Left ventricle myocardium inferior (tissue), 1 donor: Measurements from ENCODE around the gene MSX2. TPM values are rescaled to one million over a fixed set of nuclear protein-coding genes. Genes with fewer than 3 reads are reported as not detected.

Experiments used
- DNase-seq: peaks from one replicate; pipeline ENCODE4 v3.0.0-alpha.2; 2020
- H3K27ac ChIP-seq: fragments of 200-600 bp; replicated peaks from 2 replicates; pipeline ENCODE4 v1.8.0; 2021
- H3K27me3 ChIP-seq: fragments of 200-600 bp; 2 replicates; pipeline ENCODE4 v1.8.0; 2021; ENCODE audit warnings: low read depth
- H3K36me3 ChIP-seq: fragments of 200-600 bp; 2 replicates; pipeline ENCODE4 v1.8.0; 2021
- H3K4me1 ChIP-seq: fragments of 200-600 bp; 2 replicates; pipeline ENCODE4 v1.8.0; 2021
- H3K4me3 ChIP-seq: fragments of 200-600 bp; 2 replicates; pipeline ENCODE4 v1.8.0; 2021; ENCODE audit warnings: mild to moderate bottlenecking, moderate library complexity
- H3K9me3 ChIP-seq: fragments of 200-600 bp; replicated peaks from 2 replicates; pipeline ENCODE4 v1.8.0; 2021
- intact Hi-C: fragments of 100-400 bp; cut with micrococcal nuclease; formaldehyde crosslinking; loops from one replicate; pipeline ENCODE4 v1.11.0; 2022
- total RNA-seq: library from RNA; stranded (reverse); fragmentation: NEBNext Ultra II Directional; extraction: Animal tissue kit (Norgen Biotek cat#: 25700); gene quantifications from one replicate; pipeline ENCODE4 v1.2.1, GENCODE V29; 2021
- TF ChIP-seq, protein P1 (sequence below): fragments of 200-600 bp; IDR thresholded peaks from 2 replicates; pipeline ENCODE4 v1.8.0; 2021; ENCODE audit warnings: antibody characterized with exemption, mild to moderate bottlenecking, borderline replicate concordance
- donor health status: DM: no; HTN: yes; CAD: no; lungs with severe emphysema.

MSX2 gene
- total RNA-seq, 1 donor from 2014 or later: 2.3 TPM

DNA sequence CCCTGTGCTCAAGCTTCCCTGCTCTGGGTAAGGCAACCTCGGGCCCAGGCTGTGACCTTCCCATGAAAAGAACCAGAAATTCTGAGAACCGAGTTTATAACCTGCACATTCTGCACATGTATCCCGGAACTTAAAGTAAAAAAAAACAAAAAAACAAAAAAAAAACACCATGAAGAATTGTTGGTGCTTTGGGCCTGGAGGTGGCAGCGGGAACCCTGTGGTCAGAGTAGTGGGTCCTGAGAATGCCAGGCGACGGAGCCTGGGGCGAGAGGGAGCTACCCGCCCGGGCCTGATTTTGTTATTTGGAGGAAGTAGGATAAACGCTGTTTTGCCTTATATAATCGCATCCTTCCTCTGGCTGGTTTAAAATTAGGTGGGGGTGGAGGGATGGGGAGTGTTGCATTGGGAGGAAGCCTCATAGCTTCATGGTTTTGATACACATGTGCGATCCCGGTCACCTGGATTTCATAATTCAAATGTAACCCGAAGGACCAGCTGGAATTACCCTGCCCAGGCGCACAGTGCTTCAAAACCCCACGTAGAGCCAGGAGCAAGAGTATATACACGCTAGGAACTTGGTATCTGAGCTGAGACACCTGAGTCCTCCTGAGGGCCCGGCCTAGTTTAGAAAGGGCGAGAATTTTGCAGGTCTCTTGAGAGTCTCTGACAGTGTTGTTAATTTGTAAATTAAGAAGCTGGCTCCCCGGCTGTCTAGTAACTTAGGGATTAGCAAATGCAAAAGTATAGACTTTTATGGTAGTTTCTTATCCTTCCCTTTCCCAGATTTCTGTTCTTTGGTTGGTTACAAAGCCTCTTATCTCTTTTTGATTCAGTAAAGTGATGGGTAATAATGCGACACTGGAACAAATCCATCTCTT, 2.8 kb downstream of the MSX2 start:
- intact Hi-C loops: no loop called here
- Histone ChIP-seq H3K27me3 (peaks cover 100% of the 10 kb centered on the region), H3K4me3 (no peak overlapping the region), H3K27ac (no peak overlapping the region), H3K9me3 (no peaks in the 10 kb centered on the region), H3K4me1 (peaks cover 25% of the 10 kb centered on the region), H3K36me3 (peaks cover 11% of the 10 kb centered on the region)
- DNase-seq: no peak
- TF ChIP-seq, protein P1, sequence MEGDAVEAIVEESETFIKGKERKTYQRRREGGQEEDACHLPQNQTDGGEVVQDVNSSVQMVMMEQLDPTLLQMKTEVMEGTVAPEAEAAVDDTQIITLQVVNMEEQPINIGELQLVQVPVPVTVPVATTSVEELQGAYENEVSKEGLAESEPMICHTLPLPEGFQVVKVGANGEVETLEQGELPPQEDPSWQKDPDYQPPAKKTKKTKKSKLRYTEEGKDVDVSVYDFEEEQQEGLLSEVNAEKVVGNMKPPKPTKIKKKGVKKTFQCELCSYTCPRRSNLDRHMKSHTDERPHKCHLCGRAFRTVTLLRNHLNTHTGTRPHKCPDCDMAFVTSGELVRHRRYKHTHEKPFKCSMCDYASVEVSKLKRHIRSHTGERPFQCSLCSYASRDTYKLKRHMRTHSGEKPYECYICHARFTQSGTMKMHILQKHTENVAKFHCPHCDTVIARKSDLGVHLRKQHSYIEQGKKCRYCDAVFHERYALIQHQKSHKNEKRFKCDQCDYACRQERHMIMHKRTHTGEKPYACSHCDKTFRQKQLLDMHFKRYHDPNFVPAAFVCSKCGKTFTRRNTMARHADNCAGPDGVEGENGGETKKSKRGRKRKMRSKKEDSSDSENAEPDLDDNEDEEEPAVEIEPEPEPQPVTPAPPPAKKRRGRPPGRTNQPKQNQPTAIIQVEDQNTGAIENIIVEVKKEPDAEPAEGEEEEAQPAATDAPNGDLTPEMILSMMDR: no peak

DNA sequence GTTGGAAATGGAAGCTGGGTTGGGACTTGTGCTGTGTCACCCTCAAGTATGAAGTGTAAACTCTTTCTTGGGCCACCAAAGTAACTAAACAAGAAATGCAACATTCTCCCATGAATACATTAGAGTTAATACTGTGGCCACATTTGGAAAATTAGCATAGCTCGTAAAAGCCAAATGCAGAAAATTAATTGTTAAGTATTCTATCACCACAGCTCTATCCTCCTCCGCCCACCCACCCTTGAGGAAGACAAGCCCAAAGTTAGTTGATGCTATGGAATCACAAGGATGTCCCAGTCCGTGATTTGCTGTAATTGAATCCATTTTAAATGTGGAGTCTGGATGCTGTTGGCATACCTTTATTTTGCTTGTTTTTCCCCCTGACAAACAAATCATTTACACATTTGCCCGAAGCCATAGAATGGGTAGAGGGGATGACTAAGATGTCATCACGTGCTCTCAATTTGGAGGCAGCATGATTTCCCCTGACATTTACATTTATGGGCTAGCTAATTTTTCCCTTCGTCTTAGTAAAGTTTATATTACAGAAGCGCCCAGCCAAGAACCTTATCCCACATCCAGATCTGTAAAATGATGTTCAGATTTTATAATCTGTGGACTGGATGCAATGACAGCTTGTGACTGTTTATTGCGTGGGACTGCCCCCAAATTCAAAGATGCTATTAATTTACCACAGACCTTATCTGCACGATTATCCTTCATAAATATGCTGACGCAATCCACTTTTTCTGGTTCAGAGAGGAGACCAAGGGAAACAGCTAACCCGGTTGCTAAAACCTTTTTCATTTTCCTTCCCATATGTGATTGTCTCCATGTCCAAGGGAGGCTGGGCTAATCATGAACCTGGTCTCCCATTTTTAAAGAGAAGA, 3.7 kb downstream of the MSX2 start:
- intact Hi-C loops: no loop called here
- DNase-seq: no peak
- H3K9me3 ChIP-seq: no peaks in the 10 kb centered on the region
- H3K27me3 ChIP-seq: peaks cover 100% of the 10 kb centered on the region
- no peak overlapping the region for H3K4me3 ChIP-seq
- peaks cover 28% of the 10 kb centered on the region for H3K4me1 ChIP-seq
- H3K36me3 ChIP-seq: peaks cover 11% of the 10 kb centered on the region
- H3K27ac ChIP-seq: no peak overlapping the region
- TF ChIP-seq, protein P1: no peak

DNA sequence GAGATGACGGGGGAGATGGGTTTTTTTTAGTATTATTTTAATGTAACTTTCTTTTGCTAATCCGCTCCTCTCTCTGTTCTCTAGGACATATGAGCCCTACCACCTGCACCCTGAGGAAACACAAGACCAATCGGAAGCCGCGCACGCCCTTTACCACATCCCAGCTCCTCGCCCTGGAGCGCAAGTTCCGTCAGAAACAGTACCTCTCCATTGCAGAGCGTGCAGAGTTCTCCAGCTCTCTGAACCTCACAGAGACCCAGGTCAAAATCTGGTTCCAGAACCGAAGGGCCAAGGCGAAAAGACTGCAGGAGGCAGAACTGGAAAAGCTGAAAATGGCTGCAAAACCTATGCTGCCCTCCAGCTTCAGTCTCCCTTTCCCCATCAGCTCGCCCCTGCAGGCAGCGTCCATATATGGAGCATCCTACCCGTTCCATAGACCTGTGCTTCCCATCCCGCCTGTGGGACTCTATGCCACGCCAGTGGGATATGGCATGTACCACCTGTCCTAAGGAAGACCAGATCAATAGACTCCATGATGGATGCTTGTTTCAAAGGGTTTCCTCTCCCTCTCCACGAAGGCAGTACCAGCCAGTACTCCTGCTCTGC, 4.8 kb downstream of the MSX2 start:
- intact Hi-C loops: no loop called here
- Histone ChIP-seq H3K4me3 (no peak overlapping the region), H3K27me3 (peaks cover 100% of the 10 kb centered on the region), H3K27ac (no peak overlapping the region), H3K36me3 (peaks cover 11% of the 10 kb centered on the region), H3K4me1 (peaks cover 28% of the 10 kb centered on the region), H3K9me3 (no peaks in the 10 kb centered on the region)
- TF ChIP-seq, protein P1: no peak
- no peak for DNase-seq

DNA sequence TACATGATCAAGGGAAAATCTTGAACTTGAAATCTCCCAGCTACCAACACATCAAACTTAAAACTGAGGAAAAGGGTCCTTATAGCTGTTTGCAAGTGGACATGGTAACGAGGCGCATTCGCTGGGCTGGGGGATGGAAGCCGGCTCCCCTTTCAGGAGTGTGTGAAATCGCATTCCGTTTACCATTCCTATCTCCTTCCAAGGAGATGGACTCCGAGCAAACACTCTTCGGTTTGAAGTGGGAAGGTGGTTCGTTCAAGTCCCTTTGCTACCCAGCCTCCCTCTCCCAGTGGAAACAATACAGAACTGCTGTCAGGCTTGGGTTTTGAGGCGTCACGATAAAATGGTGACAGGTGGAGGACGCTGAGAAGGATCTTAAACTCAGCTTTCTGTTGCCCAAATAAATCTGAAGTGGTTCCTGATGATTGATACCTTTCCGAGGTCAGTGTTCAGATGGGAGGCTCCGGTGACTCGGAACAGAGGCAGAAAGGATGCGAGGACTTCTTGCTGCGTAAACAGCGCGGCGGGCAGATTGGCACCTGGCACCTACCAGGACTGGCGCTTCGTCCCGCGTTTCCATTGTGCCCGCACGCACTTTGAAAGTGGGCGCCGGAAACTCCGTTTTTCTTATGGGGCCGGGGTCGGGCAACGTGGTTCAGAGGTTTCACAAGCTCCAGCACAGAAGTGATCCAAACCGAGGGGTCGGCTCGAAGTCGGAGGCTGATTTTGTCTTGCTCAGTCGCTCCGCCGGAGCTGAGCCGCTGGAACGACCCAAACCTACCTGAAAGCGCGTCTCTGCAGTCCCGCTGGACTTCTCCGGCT, 7.0 kb downstream of the MSX2 start:
- TF ChIP-seq, protein P1: no peak
- intact Hi-C loops: no loop called here
- no peak overlapping the region for H3K4me3 ChIP-seq
- H3K27me3 ChIP-seq: peaks cover 100% of the 10 kb centered on the region
- peaks cover 11% of the 10 kb centered on the region for H3K36me3 ChIP-seq
- no peak for DNase-seq
- H3K9me3 ChIP-seq: no peaks in the 10 kb centered on the region
- peaks cover 18% of the 10 kb centered on the region for H3K4me1 ChIP-seq
- H3K27ac ChIP-seq: no peak overlapping the region
